GM19438 (cell line): ENCODE results near the gene PNO1.

ENCODE experiments used
- ATAC-seq: cut with Tn5 transposase; IDR thresholded peaks from one replicate; pipeline ENCODE4 v1.9.1; 2021; ENCODE audit warnings: low read depth; ENCODE audit not compliant: unreplicated experiment

Gene PNO1

GRCh38 chr2:68193144-68193543 is 35.5 kb downstream of the PNO1 start:
- ATAC-seq, result no peak

GRCh38 chr2:68193787-68194372 is 36.2 kb downstream of the PNO1 start:
- ATAC-seq, result no peak

GRCh38 chr2:68195096-68195495 is 37.4 kb downstream of the PNO1 start:
- no peak for ATAC-seq

GRCh38 chr2:68196120-68196716 is 38.5 kb downstream of the PNO1 start:
- no peak for ATAC-seq

- no peak for ATAC-seq
These were observed 42.6 kb downstream of the PNO1 start for GRCh38 chr2:68200157-68200787.

- peak; percentile 91 for ATAC-seq
These were observed 45.9 kb downstream of the PNO1 start for GRCh38 chr2:68203587-68203986.

- ATAC-seq, result no peak
These were observed 49.1 kb downstream of the PNO1 start for GRCh38 chr2:68206793-68207192.

GRCh38 chr2:68214381-68214780 is 56.7 kb downstream of the PNO1 start:
- no peak for ATAC-seq

- ATAC-seq, result no peak
These were observed 59.0 kb downstream of the PNO1 start for GRCh38 chr2:68216454-68217310.

GRCh38 chr2:68217729-68218128 is 60.0 kb downstream of the PNO1 start:
- no peak for ATAC-seq

- ATAC-seq, result no peak
These were observed 60.7 kb downstream of the PNO1 start for GRCh38 chr2:68218343-68218901.

- no peak for ATAC-seq
These were observed 64.6 kb downstream of the PNO1 start for GRCh38 chr2:68222287-68222686.

- no peak for ATAC-seq
These were observed 65.7 kb downstream of the PNO1 start for GRCh38 chr2:68223419-68223818.

GRCh38 chr2:68225119-68225632 is 67.5 kb downstream of the PNO1 start:
- ATAC-seq, result peak; percentile 79
